ENCODE measurements around the gene SERGEF. TPM values are rescaled to one million over a fixed set of nuclear protein-coding genes. Genes with fewer than 3 reads are reported as not detected.

SERGEF gene
- total and polyA plus RNA-seq, 10 of the 15 experiments (the other 5 are each of a cell fraction or from before 2014, with no cell fraction given): 14.6 to 27.8 (median 22.4) TPM

GRCh38 chr11:17979770-17980371 lies 33.0 kb downstream of the SERGEF start (continued):
- TF ChIP-seq, protein P1, sequence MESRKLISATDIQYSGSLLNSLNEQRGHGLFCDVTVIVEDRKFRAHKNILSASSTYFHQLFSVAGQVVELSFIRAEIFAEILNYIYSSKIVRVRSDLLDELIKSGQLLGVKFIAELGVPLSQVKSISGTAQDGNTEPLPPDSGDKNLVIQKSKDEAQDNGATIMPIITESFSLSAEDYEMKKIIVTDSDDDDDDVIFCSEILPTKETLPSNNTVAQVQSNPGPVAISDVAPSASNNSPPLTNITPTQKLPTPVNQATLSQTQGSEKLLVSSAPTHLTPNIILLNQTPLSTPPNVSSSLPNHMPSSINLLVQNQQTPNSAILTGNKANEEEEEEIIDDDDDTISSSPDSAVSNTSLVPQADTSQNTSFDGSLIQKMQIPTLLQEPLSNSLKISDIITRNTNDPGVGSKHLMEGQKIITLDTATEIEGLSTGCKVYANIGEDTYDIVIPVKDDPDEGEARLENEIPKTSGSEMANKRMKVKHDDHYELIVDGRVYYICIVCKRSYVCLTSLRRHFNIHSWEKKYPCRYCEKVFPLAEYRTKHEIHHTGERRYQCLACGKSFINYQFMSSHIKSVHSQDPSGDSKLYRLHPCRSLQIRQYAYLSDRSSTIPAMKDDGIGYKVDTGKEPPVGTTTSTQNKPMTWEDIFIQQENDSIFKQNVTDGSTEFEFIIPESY (IDR thresholded peaks at IDR 0.05): no peak
- TF ChIP-seq PBX3 (IDR thresholded peaks at IDR 0.05; ENCODE audit: insufficient replicate concordance, low read depth, low read length) (peak; percentile 90), CHD2 (IDR thresholded peaks at IDR 0.05; ENCODE audit: borderline replicate concordance, low read depth, low read length) (no peak), MEF2A (IDR thresholded peaks at IDR 0.05; ENCODE audit: insufficient read depth, low read depth, low read length) (no peak), SP1 (IDR thresholded peaks at IDR 0.05; ENCODE audit: low read depth, low read length) (no peak)

GRCh38 chr11:17978553-17979287 lies 34.1 kb downstream of the SERGEF start:
- Histone ChIP-seq H3K27ac (ENCODE audit: control insufficient read depth, insufficient read depth) (no peak overlapping the region), H3K4me2 (ENCODE audit: control insufficient read depth, insufficient read depth) (no peak overlapping the region), H3K27me3 (replicated peaks in 1 of 2; ENCODE audit: control insufficient read depth in 2 of 2, insufficient read depth in 2 of 2, low read length in 1 of 2) (no peaks in the 10 kb centered on the region), H3K9ac (ENCODE audit: control insufficient read depth, insufficient read depth, low read length) (no peak overlapping the region), H4K20me1 (ENCODE audit: control insufficient read depth, insufficient read depth) (0 out of 2 replicates have a peak, but pooled peaks cover 3% of the 10 kb centered on the region), H3K4me3 (no peak overlapping the region), H3K9me3 (replicated peaks; ENCODE audit: control insufficient read depth, insufficient read depth, low read length) (no peaks in the 10 kb centered on the region), H2AFZ (ENCODE audit: control insufficient read depth, low read depth, low read length) (no peak overlapping the region), H3K36me3 (ENCODE audit: control insufficient read depth in 2 of 2, insufficient read depth in 2 of 2, low read length in 1 of 2) (peaks cover 0 to 7% of the 10 kb centered on the region in 2 experiments; a peak in 2 of 4 replicates), H3K4me1 (ENCODE audit: control insufficient read depth, insufficient read depth, low read length) (no peaks in the 10 kb centered on the region), H3K79me2 (ENCODE audit: control insufficient read depth, insufficient read depth, low read length) (no peaks in the 10 kb centered on the region)
- 60% methylated on average over 5 of the region's 5 CpGs for WGBS (ENCODE audit: insufficient coverage, insufficient replicate concordance, low lambda C conversion rate, missing lambda C conversion rate)
- intact Hi-C loops (cut with micrococcal nuclease; ENCODE audit: unreplicated experiment) (loop anchor here (1.0 kb wide), 3 partner anchors 218 to 379 kb away; no protein-coding TSS in a partner anchor), in situ Hi-C loops (cut with MboI) (loop anchor here (5.0 kb wide), 4 partner anchors 51 to 381 kb away; partner anchors contain the start of gene KCNC1)
- BruUV-seq (replicated peaks): no TSS peak
- FAIRE-seq (no peak), ATAC-seq (peak; percentile 90), DNase-seq (ENCODE audit: low read depth, low spot score) (no peak)
- ChIA-PET SMC1A (ENCODE audit: uncharacterized antibody, unreplicated experiment) (interaction anchor here (0.6 to 8.3 kb wide), 15 partner anchors 9 to 799 kb away, joined by 3 to 99 read pairs (median 4); no protein-coding TSS in a partner anchor), RAD21 (ENCODE audit: unreplicated experiment) (interaction anchor here (1.5 to 8.7 kb wide), 5 partner anchors 217 to 380 kb away, joined by 4 to 76 read pairs (median 8); no protein-coding TSS in a partner anchor), POLR2A (interaction anchor here (0.6 to 1.0 kb wide), 2 partner anchors 232 to 248 kb away, joined by 3 to 4 read pairs; no protein-coding TSS in a partner anchor), CTCF (interaction anchor here (0.6 to 14.0 kb wide), 41 partner anchors 10 to 994 kb away, joined by 3 to 268 read pairs (median 4); partner anchors contain the start of gene KCNC1)
- TF ChIP-seq RAD21 (IDR thresholded peaks at IDR 0.05; ENCODE audit: insufficient read depth, low read depth, low read length) (peak; percentile 53), NFIC (IDR thresholded peaks at IDR 0.05; ENCODE audit: low read depth, low read length) (no peak), SMC3 (IDR thresholded peaks at IDR 0.05; ENCODE audit: borderline replicate concordance, low read length) (peak; percentile 67), SPI1 (IDR thresholded peaks at IDR 0.05; ENCODE audit: borderline replicate concordance, insufficient read depth, low read depth, low read length) (no peak)
- TF ChIP-seq, protein P2, sequence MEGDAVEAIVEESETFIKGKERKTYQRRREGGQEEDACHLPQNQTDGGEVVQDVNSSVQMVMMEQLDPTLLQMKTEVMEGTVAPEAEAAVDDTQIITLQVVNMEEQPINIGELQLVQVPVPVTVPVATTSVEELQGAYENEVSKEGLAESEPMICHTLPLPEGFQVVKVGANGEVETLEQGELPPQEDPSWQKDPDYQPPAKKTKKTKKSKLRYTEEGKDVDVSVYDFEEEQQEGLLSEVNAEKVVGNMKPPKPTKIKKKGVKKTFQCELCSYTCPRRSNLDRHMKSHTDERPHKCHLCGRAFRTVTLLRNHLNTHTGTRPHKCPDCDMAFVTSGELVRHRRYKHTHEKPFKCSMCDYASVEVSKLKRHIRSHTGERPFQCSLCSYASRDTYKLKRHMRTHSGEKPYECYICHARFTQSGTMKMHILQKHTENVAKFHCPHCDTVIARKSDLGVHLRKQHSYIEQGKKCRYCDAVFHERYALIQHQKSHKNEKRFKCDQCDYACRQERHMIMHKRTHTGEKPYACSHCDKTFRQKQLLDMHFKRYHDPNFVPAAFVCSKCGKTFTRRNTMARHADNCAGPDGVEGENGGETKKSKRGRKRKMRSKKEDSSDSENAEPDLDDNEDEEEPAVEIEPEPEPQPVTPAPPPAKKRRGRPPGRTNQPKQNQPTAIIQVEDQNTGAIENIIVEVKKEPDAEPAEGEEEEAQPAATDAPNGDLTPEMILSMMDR (IDR thresholded peaks at IDR 0.05 in 2 of 3, conservative IDR thresholded peaks at IDR 0.05 in 1 of 3; ENCODE audit: control insufficient read depth in 2 of 3, extremely low read depth in 1 of 3, insufficient read depth in 1 of 3, low read depth in 3 of 3, low read length in 3 of 3): peak; percentile 51 to 75 (median 70)
